Ovary (tissue), 3 donors: ENCODE results near the gene COPE.

Experiments
- CTCF ChIP-seq, 3 donors: fragments of 450-650 bp in 2 of 3; fragments of 200-600 bp in 1 of 3; IDR thresholded peaks; one replicate each; pipeline versions ENCODE4 v1.5.1 to v1.8.0; 2016 to 2022; ENCODE audit warnings: antibody characterized with exemption in 3 of 3, mild to moderate bottlenecking in 1 of 3
- POLR2A ChIP-seq: fragments of 450-650 bp; IDR thresholded peaks from one replicate; pipeline ENCODE4 v1.6.1; 2017; ENCODE audit warnings: antibody characterized with exemption, mild to moderate bottlenecking, moderate library complexity
- donor health status: DM: no; HTN: no; CAD: no.

GRCh38 chr19:18924684-18925213 lies 5.6 kb upstream of the COPE start:
- TF ChIP-seq CTCF (IDR thresholded peaks at IDR 0.05) (no peak), POLR2A (no peak)
